ENCODE data around the gene SLC44A3. TPM values are rescaled to one million over a fixed set of nuclear protein-coding genes. Genes with fewer than 3 reads are reported as not detected.

SLC44A3 gene
- polyA plus RNA-seq, 3 donors = not detected

GRCh38 chr1:94886361-94886760 lies 66.2 kb downstream of the SLC44A3 start:
- Mint-ChIP-seq H3K36me3 (no peaks in the 10 kb centered on the region), H3K27me3 (ENCODE audit: low read depth in 3 of 3) (peaks cover 0 to 2% (median 0%) of the 10 kb centered on the region in 3 donors), H3K4me1 (peaks cover 9% of the 10 kb centered on the region), H3K4me3 (no peak overlapping the region), H3K27ac (no peak overlapping the region), H3K9me3 (no peaks in the 10 kb centered on the region)
- H3K9me3 ChIP-seq (replicated peaks in 1 of 2; ENCODE audit: control insufficient read depth in 1 of 2, insufficient read depth in 1 of 2, low read length in 2 of 2) = no peaks in the 10 kb centered on the region
- no peak overlapping the region for H2AFZ ChIP-seq (ENCODE audit: insufficient read depth, low read depth, low read length, poor library complexity, severe bottlenecking)
- H3K4me1 ChIP-seq (ENCODE audit: control insufficient read depth in 1 of 2, insufficient read depth in 2 of 2, low read length in 2 of 2) = no peaks in the 10 kb centered on the region
- no peak for TF ChIP-seq CTCF (IDR thresholded peaks at IDR 0.05)
- no peak overlapping the region for H3K9ac ChIP-seq (ENCODE audit: insufficient read depth, low read length, poor library complexity, severe bottlenecking)
- H3K36me3 ChIP-seq (replicated peaks in 1 of 2; ENCODE audit: control insufficient read depth in 1 of 2, insufficient read depth in 2 of 2, low read length in 2 of 2) = no peaks in the 10 kb centered on the region
- 95% methylated on average over 5 of the region's 5 CpGs for WGBS (ENCODE audit: insufficient coverage)
- no peak overlapping the region for H3K4me2 ChIP-seq (replicated peaks; ENCODE audit: extremely low read depth, low read length, poor library complexity, severe bottlenecking)
- no peaks in the 10 kb centered on the region for H3K27me3 ChIP-seq (ENCODE audit: control insufficient read depth in 2 of 2, insufficient read depth in 2 of 2, low read length in 2 of 2)
- no peaks in the 10 kb centered on the region for H3K79me2 ChIP-seq (ENCODE audit: insufficient read depth, low read length)
- H4K20me1 ChIP-seq (ENCODE audit: insufficient read depth, low read length) = no peaks in the 10 kb centered on the region
- intact Hi-C loops (cut with micrococcal nuclease) = no loop called here
- H3K4me3 ChIP-seq (replicated peaks in 1 of 3; ENCODE audit: low read depth in 2 of 3, low read length in 3 of 3) = no peak overlapping the region
- no peak overlapping the region for H3K27ac ChIP-seq (ENCODE audit: low read depth in 1 of 2, low read length in 2 of 2)
- no peak for DNase-seq

- H2AFZ ChIP-seq (ENCODE audit: insufficient read depth, low read depth, low read length, poor library complexity, severe bottlenecking) = no peak overlapping the region
- Mint-ChIP-seq H3K27ac (no peak overlapping the region), H3K4me1 (peaks cover 9% of the 10 kb centered on the region), H3K9me3 (no peaks in the 10 kb centered on the region), H3K4me3 (no peak overlapping the region), H3K36me3 (no peaks in the 10 kb centered on the region), H3K27me3 (ENCODE audit: low read depth in 3 of 3) (peaks cover 1 to 6% (median 2%) of the 10 kb centered on the region in 3 donors)
- no peaks in the 10 kb centered on the region for H3K79me2 ChIP-seq (ENCODE audit: insufficient read depth, low read length)
- H3K4me2 ChIP-seq (replicated peaks; ENCODE audit: extremely low read depth, low read length, poor library complexity, severe bottlenecking) = no peak overlapping the region
- no peak overlapping the region for H3K4me3 ChIP-seq (replicated peaks in 1 of 3; ENCODE audit: low read depth in 2 of 3, low read length in 3 of 3)
- H4K20me1 ChIP-seq (ENCODE audit: insufficient read depth, low read length) = no peaks in the 10 kb centered on the region
- no peak overlapping the region for H3K9ac ChIP-seq (ENCODE audit: insufficient read depth, low read length, poor library complexity, severe bottlenecking)
- H3K9me3 ChIP-seq (replicated peaks in 1 of 2; ENCODE audit: control insufficient read depth in 1 of 2, insufficient read depth in 1 of 2, low read length in 2 of 2) = no peaks in the 10 kb centered on the region
- no peaks in the 10 kb centered on the region for H3K27me3 ChIP-seq (ENCODE audit: control insufficient read depth in 2 of 2, insufficient read depth in 2 of 2, low read length in 2 of 2)
- WGBS (ENCODE audit: insufficient coverage) = 86% methylated on average over 1 of the region's 3 CpGs
- no peak for TF ChIP-seq CTCF (IDR thresholded peaks at IDR 0.05)
- H3K4me1 ChIP-seq (ENCODE audit: control insufficient read depth in 1 of 2, insufficient read depth in 2 of 2, low read length in 2 of 2) = no peaks in the 10 kb centered on the region
- DNase-seq = no peak
- intact Hi-C loops (cut with micrococcal nuclease) = no loop called here
- H3K36me3 ChIP-seq (replicated peaks in 1 of 2; ENCODE audit: control insufficient read depth in 1 of 2, insufficient read depth in 2 of 2, low read length in 2 of 2) = no peaks in the 10 kb centered on the region
- H3K27ac ChIP-seq (ENCODE audit: low read depth in 1 of 2, low read length in 2 of 2) = no peak overlapping the region
These were observed 66.9 kb downstream of the SLC44A3 start for GRCh38 chr1:94887106-94887505.
